Left ventricle myocardium inferior (tissue), 1 donor: ENCODE data around the gene CREBRF. TPM values are rescaled to one million over a fixed set of nuclear protein-coding genes. Genes with fewer than 3 reads are reported as not detected.
"Not testable (repeated sequence)": the region's sequence is repeated elsewhere in the genome, so short reads cannot be mapped to it uniquely, and the experiment has no call there.

Source experiments
- DNase-seq: peaks from one replicate; pipeline ENCODE4 v3.0.0-alpha.2; 2020
- H3K27ac ChIP-seq: fragments of 200-600 bp; replicated peaks from 2 replicates; pipeline ENCODE4 v1.8.0; 2021
- H3K27me3 ChIP-seq: fragments of 200-600 bp; 2 replicates; pipeline ENCODE4 v1.8.0; 2021; ENCODE audit warnings: low read depth
- H3K36me3 ChIP-seq: fragments of 200-600 bp; 2 replicates; pipeline ENCODE4 v1.8.0; 2021
- H3K4me1 ChIP-seq: fragments of 200-600 bp; 2 replicates; pipeline ENCODE4 v1.8.0; 2021
- H3K4me3 ChIP-seq: fragments of 200-600 bp; 2 replicates; pipeline ENCODE4 v1.8.0; 2021; ENCODE audit warnings: mild to moderate bottlenecking, moderate library complexity
- H3K9me3 ChIP-seq: fragments of 200-600 bp; replicated peaks from 2 replicates; pipeline ENCODE4 v1.8.0; 2021
- intact Hi-C: fragments of 100-400 bp; cut with micrococcal nuclease; formaldehyde crosslinking; loops from one replicate; pipeline ENCODE4 v1.11.0; 2022
- total RNA-seq: library from RNA; stranded (reverse); fragmentation: NEBNext Ultra II Directional; extraction: Animal tissue kit (Norgen Biotek cat#: 25700); gene quantifications from one replicate; pipeline ENCODE4 v1.2.1, GENCODE V29; 2021
- TF ChIP-seq, protein P1 (sequence below): fragments of 200-600 bp; IDR thresholded peaks from 2 replicates; pipeline ENCODE4 v1.8.0; 2021; ENCODE audit warnings: antibody characterized with exemption, mild to moderate bottlenecking, borderline replicate concordance
- donor health status: DM: no; HTN: yes; CAD: no; lungs with severe emphysema.

Gene CREBRF
- total RNA-seq, 1 donor from 2014 or later: 24.1 TPM

DNA sequence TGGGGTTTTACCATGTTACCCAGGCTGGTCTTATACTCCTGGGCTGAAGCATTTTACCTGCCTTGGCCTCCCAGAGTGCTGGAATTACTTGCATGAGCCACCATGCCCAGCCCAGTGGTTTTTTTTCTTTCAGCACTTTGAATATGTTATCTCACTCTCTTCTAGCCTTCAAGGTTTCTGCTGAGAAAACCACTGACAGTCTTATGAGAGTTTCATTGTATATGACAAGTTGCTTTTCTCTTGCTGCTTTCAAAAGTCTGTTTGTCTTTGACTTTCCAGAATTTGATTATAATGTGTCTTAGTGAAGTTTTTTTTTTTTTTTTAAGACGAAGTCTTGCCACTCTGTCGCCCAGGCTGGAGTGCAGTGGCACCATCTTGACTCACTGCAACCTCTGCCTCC lies 45.1 kb downstream of the CREBRF start:
- no peak overlapping the region for H3K4me3 ChIP-seq
- peaks cover 42% of the 10 kb centered on the region for H3K4me1 ChIP-seq
- H3K27ac ChIP-seq: no peak overlapping the region
- no peaks in the 10 kb centered on the region for H3K27me3 ChIP-seq
- peaks cover 7% of the 10 kb centered on the region for H3K9me3 ChIP-seq
- TF ChIP-seq, protein P1, sequence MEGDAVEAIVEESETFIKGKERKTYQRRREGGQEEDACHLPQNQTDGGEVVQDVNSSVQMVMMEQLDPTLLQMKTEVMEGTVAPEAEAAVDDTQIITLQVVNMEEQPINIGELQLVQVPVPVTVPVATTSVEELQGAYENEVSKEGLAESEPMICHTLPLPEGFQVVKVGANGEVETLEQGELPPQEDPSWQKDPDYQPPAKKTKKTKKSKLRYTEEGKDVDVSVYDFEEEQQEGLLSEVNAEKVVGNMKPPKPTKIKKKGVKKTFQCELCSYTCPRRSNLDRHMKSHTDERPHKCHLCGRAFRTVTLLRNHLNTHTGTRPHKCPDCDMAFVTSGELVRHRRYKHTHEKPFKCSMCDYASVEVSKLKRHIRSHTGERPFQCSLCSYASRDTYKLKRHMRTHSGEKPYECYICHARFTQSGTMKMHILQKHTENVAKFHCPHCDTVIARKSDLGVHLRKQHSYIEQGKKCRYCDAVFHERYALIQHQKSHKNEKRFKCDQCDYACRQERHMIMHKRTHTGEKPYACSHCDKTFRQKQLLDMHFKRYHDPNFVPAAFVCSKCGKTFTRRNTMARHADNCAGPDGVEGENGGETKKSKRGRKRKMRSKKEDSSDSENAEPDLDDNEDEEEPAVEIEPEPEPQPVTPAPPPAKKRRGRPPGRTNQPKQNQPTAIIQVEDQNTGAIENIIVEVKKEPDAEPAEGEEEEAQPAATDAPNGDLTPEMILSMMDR: no peak
- peaks cover 9% of the 10 kb centered on the region for H3K36me3 ChIP-seq
- DNase-seq: no peak
- intact Hi-C loops: no loop called here

DNA sequence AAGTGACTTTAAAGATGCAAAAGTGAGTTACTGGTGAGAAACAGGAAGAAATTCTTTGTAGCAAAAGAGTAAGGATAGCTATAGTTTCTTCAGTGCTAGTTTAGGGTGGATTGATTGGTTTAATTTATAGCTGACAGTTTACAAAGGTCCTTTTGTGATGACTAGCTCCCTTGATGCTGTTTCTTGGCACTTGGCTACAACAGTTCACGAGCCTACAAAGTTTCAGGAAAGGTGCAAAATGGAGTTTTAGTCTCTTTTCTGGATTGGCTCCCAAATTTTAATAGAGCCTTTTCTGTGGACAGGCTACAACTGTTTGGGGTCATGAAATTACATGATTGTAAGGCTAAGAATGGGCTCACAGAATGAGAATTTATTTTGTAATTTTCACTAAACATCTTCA lies 47.3 kb downstream of the CREBRF start:
- DNase-seq: no peak
- Histone ChIP-seq H3K9me3 (peaks cover 7% of the 10 kb centered on the region), H3K4me1 (peaks cover 24% of the 10 kb centered on the region), H3K27ac (no peak overlapping the region), H3K27me3 (no peaks in the 10 kb centered on the region), H3K36me3 (peaks cover 9% of the 10 kb centered on the region), H3K4me3 (no peak overlapping the region)
- TF ChIP-seq, protein P1: no peak
- intact Hi-C loops: no loop called here

DNA sequence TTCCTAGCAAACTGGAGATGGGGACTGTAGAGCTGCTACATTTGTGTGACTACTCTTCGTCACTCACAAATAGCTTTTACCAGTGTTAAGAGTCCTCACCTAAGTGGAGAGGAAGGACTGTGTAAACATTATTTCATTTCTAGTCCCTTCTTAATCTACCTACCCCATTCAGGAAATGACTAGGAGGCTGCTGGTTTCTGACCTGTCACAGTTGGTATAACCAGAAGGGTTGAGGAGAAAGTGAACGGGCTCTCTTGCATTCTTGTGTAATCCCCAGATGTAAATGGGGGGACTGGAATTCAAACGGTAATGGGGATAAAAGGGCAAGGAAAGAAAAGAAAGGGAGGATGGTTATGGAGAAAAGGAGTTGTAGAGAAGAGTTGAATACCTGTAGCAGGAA lies 52.8 kb downstream of the CREBRF start:
- TF ChIP-seq, protein P1: no peak
- H3K27ac ChIP-seq: no peak overlapping the region
- no peaks in the 10 kb centered on the region for H3K4me1 ChIP-seq
- H3K36me3 ChIP-seq: peaks cover 55% of the 10 kb centered on the region
- intact Hi-C loops: no loop called here
- no peak for DNase-seq
- H3K27me3 ChIP-seq: no peaks in the 10 kb centered on the region
- H3K4me3 ChIP-seq: no peak overlapping the region
- no peaks in the 10 kb centered on the region for H3K9me3 ChIP-seq

DNA sequence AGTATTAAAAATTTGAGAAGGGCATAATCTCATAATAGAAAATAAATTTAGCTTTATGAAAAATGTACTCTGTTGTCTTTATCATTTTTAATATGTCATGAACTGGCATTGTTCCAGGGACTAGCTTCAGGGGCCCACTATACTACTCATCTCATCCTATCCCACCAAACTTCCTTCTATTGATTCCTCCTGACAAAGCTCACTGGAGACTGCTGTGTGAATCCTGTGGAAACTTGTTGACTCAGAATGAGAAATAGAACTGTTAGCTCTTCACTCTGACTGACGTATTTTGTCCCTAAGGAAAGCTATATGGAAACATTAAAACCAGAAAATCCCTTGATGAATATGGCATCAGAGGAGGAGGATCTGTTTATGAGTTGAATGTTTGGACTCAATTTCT lies 58.4 kb downstream of the CREBRF start:
- H3K4me1 ChIP-seq: no peaks in the 10 kb centered on the region
- no peaks in the 10 kb centered on the region for H3K27me3 ChIP-seq
- TF ChIP-seq, protein P1: no peak
- H3K27ac ChIP-seq: no peak overlapping the region
- H3K36me3 ChIP-seq: peaks cover 80% of the 10 kb centered on the region
- DNase-seq: no peak
- no peak overlapping the region for H3K4me3 ChIP-seq
- peaks cover 7% of the 10 kb centered on the region for H3K9me3 ChIP-seq
- intact Hi-C loops: no loop called here

DNA sequence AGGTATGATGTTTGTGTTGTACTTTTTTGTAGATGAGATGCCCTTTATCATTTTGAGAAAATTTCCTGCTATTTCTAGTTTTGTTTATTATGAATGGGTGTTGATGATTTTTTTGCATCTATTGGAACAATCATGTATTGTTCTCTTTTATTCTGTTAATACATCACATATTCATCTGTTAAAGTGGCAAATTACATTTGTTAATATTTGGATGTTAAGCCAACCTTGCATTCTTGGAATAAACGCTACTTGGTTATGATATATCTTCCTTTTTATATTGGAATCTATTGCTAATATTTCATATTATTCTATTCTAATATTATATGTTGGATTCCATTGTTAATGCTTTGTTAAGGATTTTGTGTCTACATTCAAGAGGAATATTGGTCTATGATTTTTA lies 63.6 kb downstream of the CREBRF start:
- Histone ChIP-seq H3K9me3 (peaks cover 18% of the 10 kb centered on the region), H3K4me1 (no peaks in the 10 kb centered on the region), H3K36me3 (peaks cover 71% of the 10 kb centered on the region), H3K27me3 (no peaks in the 10 kb centered on the region), H3K27ac (no peak overlapping the region), H3K4me3 (no peak overlapping the region)
- TF ChIP-seq, protein P1: no peak
- intact Hi-C loops: no loop called here
- DNase-seq: no peak

DNA sequence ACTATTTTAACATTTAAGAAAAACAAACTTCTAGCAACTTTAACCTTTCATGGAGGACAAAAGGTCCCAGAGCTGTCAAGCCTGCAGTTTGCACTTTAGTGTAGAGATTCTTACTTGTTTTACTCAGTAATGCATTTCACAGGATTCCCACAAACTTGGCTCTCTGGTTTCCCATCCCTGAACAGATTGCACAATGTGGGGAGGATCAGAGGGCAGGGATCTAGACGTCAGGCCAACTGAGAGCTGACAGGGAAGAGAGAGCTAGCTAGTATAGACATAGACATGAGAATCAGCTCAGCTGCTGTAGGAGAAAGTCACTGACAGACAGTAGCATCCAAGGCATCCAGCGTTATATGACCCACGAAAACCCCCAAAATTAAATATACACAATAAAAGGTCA lies 67.3 kb downstream of the CREBRF start:
- H3K36me3 ChIP-seq: peaks cover 81% of the 10 kb centered on the region
- TF ChIP-seq, protein P1: no peak
- intact Hi-C loops: no loop called here
- H3K4me1 ChIP-seq: no peaks in the 10 kb centered on the region
- H3K4me3 ChIP-seq: no peak overlapping the region
- H3K9me3 ChIP-seq: peaks cover 18% of the 10 kb centered on the region
- no peak for DNase-seq
- no peak overlapping the region for H3K27ac ChIP-seq
- no peaks in the 10 kb centered on the region for H3K27me3 ChIP-seq

DNA sequence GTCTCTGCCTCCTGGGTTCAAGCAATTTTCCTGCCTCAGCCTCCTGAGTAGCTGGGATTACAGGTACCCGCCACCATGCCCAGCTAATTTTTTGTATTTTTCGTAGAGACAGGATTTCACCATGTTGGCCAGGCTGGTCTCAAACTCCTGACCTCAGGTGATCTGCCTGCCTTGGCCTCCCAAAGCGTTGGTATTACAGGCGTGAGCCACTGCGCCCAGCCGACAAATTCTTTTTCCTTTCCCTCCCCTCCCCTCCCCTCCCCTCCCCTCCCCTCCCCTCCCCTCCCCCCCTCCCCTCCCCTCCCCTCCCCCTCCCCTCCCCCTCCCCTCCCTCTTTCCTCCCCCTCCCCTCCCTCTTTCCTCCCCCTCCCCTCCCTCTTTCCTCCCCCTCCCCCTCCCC lies 76.0 kb downstream of the CREBRF start:
- DNase-seq, H3K27me3 ChIP-seq, H3K9me3 ChIP-seq, H3K27ac ChIP-seq, H3K4me3 ChIP-seq, H3K4me1 ChIP-seq, intact Hi-C loops: not testable (repeated sequence)
- H3K36me3 ChIP-seq: peaks cover 57% of the 10 kb centered on the region
